ENCODE results near the gene OR4K1. TPM values are rescaled to one million over a fixed set of nuclear protein-coding genes. Genes with fewer than 3 reads are reported as not detected.
"Not testable (repeated sequence)": the region's sequence is repeated elsewhere in the genome, so short reads cannot be mapped to it uniquely, and the experiment has no call there.

OR4K1 gene
- total and polyA plus RNA-seq, 4 donors = not detected

- Histone ChIP-seq H3K27ac (ENCODE audit: low read depth in 1 of 2, low read length in 2 of 2) (no peak overlapping the region), H3K27me3 (ENCODE audit: control insufficient read depth in 4 of 4, insufficient read depth in 4 of 4, low read length in 3 of 4) (no peaks in the 10 kb centered on the region), H3K4me1 (ENCODE audit: control insufficient read depth in 4 of 4, insufficient read depth in 4 of 4, low read length in 3 of 4) (no peaks in the 10 kb centered on the region), H3K9ac (ENCODE audit: low read depth in 1 of 2, low read length in 2 of 2) (no peak overlapping the region), H3K36me3 (ENCODE audit: control insufficient read depth in 4 of 4, insufficient read depth in 3 of 4, low read depth in 1 of 4, low read length in 3 of 4) (no peaks in the 10 kb centered on the region), H3K4me3 (ENCODE audit: low read depth in 1 of 3, low read length in 3 of 3) (no peak overlapping the region), H3K9me3 (ENCODE audit: control insufficient read depth in 4 of 4, low read length in 3 of 4) (no peaks in the 10 kb centered on the region)
- 70% methylated on average over 2 of the region's 2 CpGs for WGBS
- TF ChIP-seq EGR1 (IDR thresholded peaks at IDR 0.05; ENCODE audit: low read depth in 2 of 2) (no peak), HNF4A (conservative IDR thresholded peaks at IDR 0.05) (no peak), NR2F2 (IDR thresholded peaks at IDR 0.05) (no peak), YY1 (IDR thresholded peaks at IDR 0.05) (no peak), ZBTB33 (IDR thresholded peaks at IDR 0.05) (no peak), TAF1 (conservative IDR thresholded peaks at IDR 0.05) (no peak), SP1 (IDR thresholded peaks at IDR 0.05) (no peak), RXRA (IDR thresholded peaks at IDR 0.05) (no peak), GABPA (IDR thresholded peaks at IDR 0.05 in 1 of 2, conservative IDR thresholded peaks at IDR 0.05 in 1 of 2) (no peak), JUND (IDR thresholded peaks at IDR 0.05) (no peak), MAX (IDR thresholded peaks at IDR 0.05) (no peak), FOXA1 (IDR thresholded peaks at IDR 0.05) (no peak), RAD21 (IDR thresholded peaks at IDR 0.05) (no peak), REST (IDR thresholded peaks at IDR 0.05) (no peak), CTCF (IDR thresholded peaks at IDR 0.05; ENCODE audit: low read depth, low read length, missing input control) (no peak), HNF4G (IDR thresholded peaks at IDR 0.05) (no peak), ATF3 (IDR thresholded peaks at IDR 0.05) (no peak), FOXA2 (IDR thresholded peaks at IDR 0.05) (no peak)
- no peak for DNase-seq (ENCODE audit: low spot score)
Observed at GRCh38 chr14:19949218-19949617, 18.5 kb downstream of the OR4K1 start.

GRCh38 chr14:19969735-19970134 is 39.0 kb downstream of the OR4K1 start:
- H3K4me1 ChIP-seq (ENCODE audit: control insufficient read depth in 4 of 4, insufficient read depth in 4 of 4, low read length in 3 of 4); H3K9ac ChIP-seq (ENCODE audit: low read depth in 1 of 2, low read length in 2 of 2); H3K4me3 ChIP-seq (ENCODE audit: low read depth in 1 of 3, low read length in 3 of 3); H3K27me3 ChIP-seq (ENCODE audit: control insufficient read depth in 4 of 4, insufficient read depth in 4 of 4, low read length in 3 of 4); H3K36me3 ChIP-seq (ENCODE audit: control insufficient read depth in 4 of 4, insufficient read depth in 3 of 4, low read depth in 1 of 4, low read length in 3 of 4); H3K9me3 ChIP-seq (ENCODE audit: control insufficient read depth in 4 of 4, low read length in 3 of 4); H3K27ac ChIP-seq (ENCODE audit: low read depth in 1 of 2, low read length in 2 of 2); DNase-seq (ENCODE audit: low spot score): not testable (repeated sequence)
- 57% methylated on average over 2 of the region's 2 CpGs for WGBS
